Measurements from ENCODE around the gene CENPU. TPM values are rescaled to one million over a fixed set of nuclear protein-coding genes. Genes with fewer than 3 reads are reported as not detected.

Gene CENPU
- total and polyA plus RNA-seq, 2 of the 8 experiments (the other 6 are each of a cell fraction or from before 2014, with no cell fraction given): 32.1 to 122 TPM

DNA sequence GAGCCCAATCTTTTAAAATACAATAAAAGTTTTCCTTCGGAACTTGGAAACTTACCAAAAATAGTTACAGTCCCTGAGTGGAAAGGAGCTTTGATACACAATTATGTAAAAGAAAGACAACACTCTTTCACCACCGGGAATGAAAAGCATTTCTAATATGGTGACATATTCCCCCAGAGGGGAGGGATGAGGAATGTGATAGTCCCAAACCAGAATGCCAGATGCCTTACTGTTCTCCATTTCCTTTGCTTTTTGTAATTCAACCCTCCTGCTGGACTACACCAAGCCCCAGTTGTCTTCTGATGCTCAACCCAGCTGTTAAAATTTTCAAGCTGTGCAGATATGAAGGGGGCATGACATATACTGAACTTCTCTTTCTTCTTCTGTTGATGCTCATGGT, 80.2 kb downstream of the CENPU start:
- Histone ChIP-seq H2BK20ac (ENCODE audit: low read length) (no peak overlapping the region), H2BK5ac (ENCODE audit: low read depth, low read length) (no peak overlapping the region), H4K20me1 (replicated peaks in 1 of 2; ENCODE audit: control insufficient read depth in 1 of 2, insufficient read depth in 2 of 2, low read length in 2 of 2) (no peaks in the 10 kb centered on the region), H3K4me2 (ENCODE audit: insufficient read depth in 1 of 2, low read depth in 2 of 2, low read length in 2 of 2) (no peak overlapping the region), H2AFZ (ENCODE audit: low read length) (no peak overlapping the region), H3K9me3 (ENCODE audit: insufficient read depth in 2 of 2, low read depth in 1 of 2, low read length in 1 of 2) (no peaks in the 10 kb centered on the region), H3K27me3 (replicated peaks in 1 of 4; ENCODE audit: control insufficient read depth in 3 of 4, extremely low read depth in 1 of 4, insufficient read depth in 3 of 4, low read length in 3 of 4) (no peaks in the 10 kb centered on the region), H3K27ac (ENCODE audit: low read depth, low read length) (no peak overlapping the region), H3K4me3 (ENCODE audit: extremely low read depth in 1 of 4, insufficient read depth in 2 of 4, low read depth in 3 of 4, low read length in 4 of 4) (no peak overlapping the region), H4K91ac (replicated peaks; ENCODE audit: insufficient read length, low read length) (no peak overlapping the region), H2AK5ac (ENCODE audit: low read depth, low read length) (no peak overlapping the region), H3K14ac (ENCODE audit: insufficient read length) (no peak overlapping the region), H3K4me1 (replicated peaks in 1 of 4; ENCODE audit: control insufficient read depth in 3 of 4, insufficient read depth in 4 of 4, low read length in 3 of 4) (peaks cover 0 to 9% (median 3%) of the 10 kb centered on the region in 4 experiments; a peak in 5 of 7 replicates), H2BK120ac (replicated peaks; ENCODE audit: low read depth, low read length) (no peak overlapping the region), H3K23ac (ENCODE audit: insufficient read length) (no peak overlapping the region), H3K9ac (replicated peaks in 1 of 4; ENCODE audit: extremely low read depth in 1 of 4, low read depth in 3 of 4, low read length in 3 of 4) (no peak overlapping the region), H3K56ac (replicated peaks; ENCODE audit: insufficient read length, low read depth, low read length) (no peak overlapping the region), H4K5ac (ENCODE audit: insufficient read length, low read depth, low read length) (no peak overlapping the region), H3K36me3 (ENCODE audit: control insufficient read depth in 2 of 4, insufficient read depth in 4 of 4, low read length in 3 of 4) (no peaks in the 10 kb centered on the region), H2BK15ac (ENCODE audit: low read length) (no peak overlapping the region), H2BK12ac (ENCODE audit: low read depth, low read length) (no peak overlapping the region), H3K79me1 (ENCODE audit: low read depth, low read length) (no peaks in the 10 kb centered on the region), H3K79me2 (ENCODE audit: control insufficient read depth in 1 of 2, insufficient read depth in 2 of 2, low read length in 2 of 2) (no peaks in the 10 kb centered on the region; a peak in 1 of 4 replicates), H3K4ac (replicated peaks; ENCODE audit: insufficient read length, low read depth, low read length) (no peak overlapping the region), H4K8ac (ENCODE audit: extremely low read depth, insufficient read depth, low read length) (no peak overlapping the region), H3K18ac (ENCODE audit: extremely low read depth, low read length) (no peak overlapping the region), H3K23me2 (ENCODE audit: low read depth, low read length) (peaks cover 4% of the 10 kb centered on the region)
- WGBS, 2 experiments (ENCODE audit: extremely low coverage in 1 of 2, insufficient coverage in 1 of 2, insufficient read length in 1 of 2, insufficient replicate concordance in 2 of 2, low coverage in 1 of 2, low lambda C conversion rate in 2 of 2, missing lambda C conversion rate in 1 of 2): 87% methylated on average over 2 of the region's 2 CpGs; no CpG with 5 or more reads in 1 of the 2 experiments
- TF ChIP-seq SRF (IDR thresholded peaks at IDR 0.05; ENCODE audit: low read depth, low read length) (no peak), FOSL1 (IDR thresholded peaks at IDR 0.05; ENCODE audit: insufficient read depth, low read depth, low read length) (no peak), CBX5 (IDR thresholded peaks at IDR 0.05; ENCODE audit: low read depth, low read length) (no peak), KDM1A (IDR thresholded peaks at IDR 0.05; ENCODE audit: borderline replicate concordance, low read length) (no peak), BRCA1 (IDR thresholded peaks at IDR 0.05; ENCODE audit: low read depth, low read length) (no peak), NRF1 (IDR thresholded peaks at IDR 0.05; ENCODE audit: low read depth, low read length) (no peak), RNF2 (IDR thresholded peaks at IDR 0.05; ENCODE audit: borderline replicate concordance, low read depth, low read length, missing control alignments, poor library complexity, severe bottlenecking) (no peak), JUN (IDR thresholded peaks at IDR 0.05; ENCODE audit: low read depth, low read length) (no peak), EZH2 (IDR thresholded peaks at IDR 0.05; ENCODE audit: low read depth, low read length, severe bottlenecking) (no peak), EP300 (IDR thresholded peaks at IDR 0.05; ENCODE audit: borderline replicate concordance in 1 of 2, low read depth in 2 of 2, low read length in 2 of 2) (no peak), RBBP5 (IDR thresholded peaks at IDR 0.05; ENCODE audit: borderline replicate concordance, low read depth, low read length) (no peak)
- DNase-seq (ENCODE audit: low read depth in 1 of 2, low spot score in 2 of 2) (no peak), FAIRE-seq (no peak)
- ChIA-PET CTCF (ENCODE audit: partially characterized antibody) (interaction anchor here (2.8 kb wide), 1 partner anchor 11 kb away, joined by 10 read pairs; no protein-coding TSS in a partner anchor), POLR2A (ENCODE audit: partially characterized antibody) (interaction anchor here (0.8 to 1.6 kb wide), 3 partner anchors 10 to 117 kb away, joined by 3 to 4 read pairs (median 3); no protein-coding TSS in a partner anchor)

Data from H1 (cell line).